ENCODE measurements around the gene ZNF536.
"Not testable (repeated sequence)": the region's sequence is repeated elsewhere in the genome, so short reads cannot be mapped to it uniquely, and the experiment has no call there.

ZNF536 gene

GRCh38 chr19:30448386-30449077 lies 76.3 kb downstream of the ZNF536 start:
- DNase-seq = no peak

DNA sequence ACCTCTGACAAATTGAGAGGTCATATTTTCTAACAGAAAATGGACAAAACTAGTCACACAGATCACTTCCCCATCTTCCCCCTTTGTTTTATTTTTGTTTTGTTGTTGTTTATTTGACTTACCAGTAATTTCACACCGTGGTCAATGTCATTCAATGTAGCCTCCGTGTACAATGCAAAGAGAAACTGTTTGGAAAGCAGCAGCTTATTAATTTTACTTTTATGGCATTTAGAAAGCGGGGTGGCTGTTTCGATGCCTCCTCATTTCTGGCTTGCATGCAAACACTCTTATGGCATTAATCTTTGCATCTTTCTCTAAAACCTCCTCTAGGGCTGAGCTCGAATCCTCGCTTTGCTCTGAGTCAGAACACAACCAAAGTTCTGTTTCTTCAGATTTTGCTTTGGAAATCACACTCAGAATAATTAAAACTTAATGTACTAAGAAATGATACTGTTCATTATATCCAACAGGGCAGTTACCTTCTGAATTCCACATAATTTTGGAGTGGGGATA lies 77.0 kb downstream of the ZNF536 start:
- no peak for DNase-seq

DNA sequence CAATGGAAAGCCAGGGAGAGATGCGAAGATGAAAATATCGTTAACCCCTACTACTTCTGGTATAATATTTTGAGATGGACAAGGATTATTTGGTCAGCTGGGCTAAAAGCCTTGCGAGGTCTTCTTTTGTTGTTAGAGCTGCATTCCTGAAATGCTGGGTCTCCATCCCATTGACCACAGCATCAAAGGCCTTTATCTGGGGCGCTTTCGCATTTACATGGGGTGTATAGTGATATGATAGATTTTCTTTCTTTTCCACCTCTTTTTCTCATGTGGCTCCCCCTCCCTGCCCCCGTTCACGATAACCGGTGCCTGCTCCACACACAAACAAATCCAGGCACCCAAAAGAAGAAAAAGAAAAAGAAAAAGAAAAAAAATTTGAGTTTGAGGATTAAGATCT lies 77.5 kb downstream of the ZNF536 start:
- no peak for DNase-seq

DNA sequence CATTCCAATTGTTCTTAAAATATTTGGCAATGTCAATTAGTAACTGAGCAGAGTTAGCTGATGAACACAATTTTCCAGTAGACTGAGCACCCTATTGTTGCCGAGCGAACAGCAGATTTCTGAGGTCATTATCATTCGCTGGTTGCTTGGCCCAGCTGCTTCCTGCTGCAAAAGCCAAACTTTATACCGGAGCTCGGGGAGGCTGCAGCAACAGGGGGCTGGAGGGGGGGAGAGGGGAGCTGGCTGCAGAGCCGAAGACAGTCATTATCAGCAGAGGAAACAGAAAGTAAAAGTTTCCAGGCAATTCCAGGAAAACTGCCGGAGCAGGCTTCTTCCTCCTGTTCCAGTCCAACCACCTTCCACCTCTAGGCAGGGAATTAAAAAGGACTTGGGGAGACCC lies 77.9 kb downstream of the ZNF536 start:
- no peak for DNase-seq

- DNase-seq = no peak
Observed at GRCh38 chr19:30450835-30451321, 78.7 kb downstream of the ZNF536 start.

DNA sequence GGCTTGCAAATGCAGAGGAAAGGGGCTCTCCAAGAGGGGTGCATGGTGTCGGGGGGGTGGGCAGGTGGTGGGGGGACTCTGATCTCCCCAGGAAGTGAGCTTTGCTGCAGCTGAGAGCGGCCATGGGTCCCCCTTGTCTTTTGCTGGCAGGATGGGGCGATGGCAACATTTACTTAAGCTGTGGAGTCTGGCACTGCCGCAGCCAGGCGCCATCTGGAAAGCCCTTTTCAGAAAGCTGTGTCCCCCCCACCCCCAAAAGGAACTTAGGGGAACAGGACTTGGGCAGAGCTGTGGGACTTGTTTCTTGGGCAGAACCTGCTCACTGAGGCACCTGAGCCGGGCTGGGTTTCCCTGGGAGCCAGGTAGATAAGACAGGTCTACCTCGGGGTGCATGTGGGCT lies 80.7 kb downstream of the ZNF536 start:
- DNase-seq = no peak

DNA sequence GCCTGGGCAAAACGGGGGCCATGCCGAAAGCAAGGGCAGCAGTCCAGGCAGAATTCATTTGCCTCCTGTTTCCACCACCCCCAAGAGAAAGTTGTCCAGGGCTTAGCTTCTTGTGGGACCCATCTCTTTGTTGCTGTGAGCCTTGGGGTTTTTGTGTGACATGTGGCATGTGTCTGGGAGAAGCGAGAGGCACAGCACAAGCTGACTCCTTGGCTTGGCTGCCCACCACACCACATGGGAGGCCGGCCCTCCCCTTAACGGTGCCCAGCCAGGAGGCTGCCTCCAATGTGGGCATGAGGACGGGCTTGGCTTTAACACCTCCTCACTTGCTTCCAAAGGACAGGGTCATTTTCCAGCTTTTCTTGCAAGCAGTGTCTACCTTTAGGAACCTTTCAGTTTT lies 81.6 kb downstream of the ZNF536 start:
- no peak for DNase-seq

DNA sequence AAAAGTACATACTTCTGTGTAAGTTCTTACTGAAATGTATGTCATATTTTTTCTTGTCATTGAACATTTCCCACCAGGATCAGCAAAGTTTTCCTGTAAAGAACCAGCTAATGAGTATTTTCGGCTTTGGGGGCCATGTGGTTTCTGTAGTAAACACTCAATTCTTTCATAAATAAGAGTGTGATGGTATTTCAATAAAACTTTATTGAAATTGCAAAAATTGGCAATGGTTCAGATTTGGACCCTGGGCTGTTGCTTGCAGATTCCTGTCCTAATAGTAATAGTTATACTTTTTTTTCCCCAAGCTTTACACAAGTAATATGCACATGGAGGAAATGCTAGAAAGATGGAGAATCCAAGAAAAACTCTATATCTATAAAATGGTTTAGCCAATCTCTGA lies 83.7 kb downstream of the ZNF536 start:
- DNase-seq = no peak

- no peak for DNase-seq
Observed at GRCh38 chr19:30457484-30457883, 85.3 kb downstream of the ZNF536 start.

DNA sequence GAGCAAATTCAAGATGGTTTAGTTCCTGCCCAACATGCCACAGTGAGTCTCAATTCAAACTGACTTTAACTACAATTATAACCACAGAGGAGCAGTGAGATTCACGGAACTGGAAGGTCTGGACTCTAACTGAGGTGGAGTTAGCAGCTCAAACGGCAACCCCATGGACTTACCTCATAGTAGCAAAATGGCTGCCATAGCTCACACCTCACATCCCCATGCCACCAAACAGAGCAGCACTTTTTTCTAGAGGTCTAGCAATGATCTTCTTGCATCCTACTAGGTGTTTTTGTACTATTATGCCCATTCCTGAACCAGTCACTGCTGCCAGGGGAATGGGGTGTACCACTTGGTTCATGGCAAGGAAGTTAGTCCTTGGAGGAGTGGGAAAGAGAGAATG lies 87.7 kb downstream of the ZNF536 start:
- no peak for DNase-seq

- no peak for DNase-seq
Observed at GRCh38 chr19:30464162-30464561, 92.0 kb downstream of the ZNF536 start.

DNA sequence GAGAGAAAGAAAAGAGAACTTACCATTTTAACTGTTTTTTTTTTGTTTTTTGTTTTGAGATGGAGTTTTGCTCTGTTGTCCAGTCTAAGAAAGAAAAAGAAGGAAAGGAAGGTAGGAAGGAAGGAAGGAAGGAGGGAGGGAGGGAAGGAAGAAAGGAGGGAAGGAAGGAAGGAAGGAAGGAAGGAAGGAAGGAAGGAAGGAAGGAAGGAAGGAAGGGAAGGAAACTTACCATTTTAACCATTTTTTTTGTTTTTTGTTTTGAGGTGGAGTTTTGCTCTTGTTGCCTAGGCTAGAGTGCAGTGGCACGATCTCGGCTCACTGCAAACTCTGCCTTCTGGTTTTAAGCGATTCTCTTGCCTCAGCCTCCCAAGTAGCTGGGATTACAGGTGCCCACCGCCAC lies 94.4 kb downstream of the ZNF536 start:
- DNase-seq = not testable (repeated sequence)

DNA sequence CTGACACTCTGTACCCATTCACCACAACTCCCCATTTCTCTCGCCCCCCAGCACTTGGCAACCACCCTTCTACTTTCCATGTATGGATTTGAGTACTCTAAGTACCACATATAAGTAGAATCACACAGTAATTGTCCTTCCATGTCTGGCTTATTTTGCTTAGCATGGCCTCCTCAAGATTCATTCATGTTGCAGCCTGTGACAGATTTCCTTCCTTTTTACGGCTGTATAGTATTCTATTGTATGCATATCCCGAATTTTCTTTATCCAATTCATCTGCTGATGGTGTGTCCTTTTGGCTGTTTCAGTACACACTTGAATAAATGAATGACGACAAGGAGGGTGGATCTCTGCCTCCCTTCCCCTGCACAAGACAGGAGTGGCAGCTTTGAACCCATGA lies 95.1 kb downstream of the ZNF536 start:
- DNase-seq = no peak

- DNase-seq = no peak
Observed at GRCh38 chr19:30469774-30470173, 97.6 kb downstream of the ZNF536 start.

GRCh38 chr19:30471441-30471840 lies 99.3 kb downstream of the ZNF536 start:
- DNase-seq = no peak

DNA sequence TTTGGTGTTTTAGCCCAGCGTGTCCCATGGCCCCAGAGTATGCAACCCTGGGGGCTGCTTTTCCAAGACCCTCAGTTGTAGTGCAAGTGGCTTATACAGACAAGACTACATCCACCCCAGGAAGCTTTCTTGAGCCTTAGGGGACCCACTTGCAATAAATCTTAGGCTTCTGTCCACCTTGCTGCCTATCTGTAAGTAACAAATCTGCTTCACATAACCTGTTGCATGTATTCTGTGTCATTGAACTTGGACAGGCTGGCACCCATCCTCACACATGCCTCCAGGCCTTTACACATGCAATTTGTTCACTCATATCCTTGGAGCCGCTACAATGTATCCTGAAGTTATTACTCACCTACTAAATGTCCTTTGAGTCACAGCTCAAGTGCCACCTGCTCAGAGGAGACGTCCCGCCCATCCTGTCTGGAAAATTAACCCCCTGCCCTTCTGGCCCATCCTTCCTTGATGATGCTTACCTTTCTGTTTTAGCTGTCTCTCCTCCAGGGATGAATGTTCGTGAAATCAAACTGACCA lies 101.2 kb downstream of the ZNF536 start:
- DNase-seq = no peak

GRCh38 chr19:30476997-30477396 lies 104.8 kb downstream of the ZNF536 start:
- DNase-seq = no peak

DNA sequence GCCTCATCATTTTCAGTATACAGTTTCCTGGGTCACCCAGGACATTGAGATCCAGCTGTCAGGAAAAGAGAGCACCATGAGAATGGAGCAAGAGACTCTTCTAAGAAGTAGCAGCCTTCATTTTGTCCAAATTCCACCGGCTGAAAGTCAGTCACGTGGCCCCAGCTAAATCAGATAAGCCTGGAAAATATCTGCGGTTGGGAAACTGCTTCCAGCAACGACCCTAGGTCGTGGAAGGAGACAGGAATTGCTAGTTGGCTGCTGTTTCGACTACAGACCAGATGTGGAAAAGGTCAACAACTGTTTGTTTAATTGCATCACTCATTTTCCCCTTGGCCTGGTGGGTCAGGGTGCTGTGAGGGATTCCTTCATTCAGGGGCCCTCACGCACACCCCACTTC lies 107.0 kb downstream of the ZNF536 start:
- DNase-seq = no peak

- DNase-seq = no peak
Observed at GRCh38 chr19:30480097-30480496, 107.9 kb downstream of the ZNF536 start.

GRCh38 chr19:30481063-30481462 lies 108.9 kb downstream of the ZNF536 start:
- DNase-seq = no peak

DNA sequence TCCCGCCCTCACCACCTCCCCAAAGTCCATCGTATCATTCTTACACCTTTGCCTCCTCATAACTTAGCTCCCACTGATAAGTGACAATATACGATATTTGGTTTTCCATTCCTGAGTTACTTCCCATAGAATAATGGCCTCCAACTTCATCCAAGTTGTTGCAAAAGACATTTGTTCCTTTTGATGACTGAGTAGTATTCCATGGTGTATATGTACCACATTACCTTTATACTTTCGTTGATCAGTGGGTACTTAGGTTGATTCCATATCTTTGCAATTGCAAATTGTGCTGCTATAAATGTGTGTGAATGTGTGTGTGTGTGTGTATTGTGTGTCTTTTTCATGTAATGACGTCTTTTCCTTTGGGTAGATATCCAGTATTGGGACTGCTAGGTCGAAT lies 109.6 kb downstream of the ZNF536 start:
- DNase-seq = no peak

DNA sequence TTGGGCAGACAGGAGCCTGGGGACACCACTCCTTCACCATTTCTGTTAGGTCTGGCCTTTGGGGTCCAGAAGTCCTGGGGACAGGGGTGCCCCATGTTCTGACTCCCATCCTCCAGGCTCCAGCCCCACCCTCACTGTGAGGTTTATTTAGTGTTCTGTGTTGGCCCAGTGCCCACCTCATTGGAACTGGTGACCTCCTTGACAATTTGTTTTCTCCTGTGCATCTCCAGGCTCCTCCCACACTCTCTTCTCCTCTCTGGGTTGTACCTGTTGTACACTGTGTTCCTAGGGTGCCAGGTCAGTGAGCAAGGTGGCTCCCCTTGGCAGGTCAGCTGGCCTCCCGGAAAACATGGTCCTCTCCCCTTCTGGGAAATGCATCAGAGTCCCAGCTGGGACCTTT lies 110.8 kb downstream of the ZNF536 start:
- DNase-seq = no peak

DNA sequence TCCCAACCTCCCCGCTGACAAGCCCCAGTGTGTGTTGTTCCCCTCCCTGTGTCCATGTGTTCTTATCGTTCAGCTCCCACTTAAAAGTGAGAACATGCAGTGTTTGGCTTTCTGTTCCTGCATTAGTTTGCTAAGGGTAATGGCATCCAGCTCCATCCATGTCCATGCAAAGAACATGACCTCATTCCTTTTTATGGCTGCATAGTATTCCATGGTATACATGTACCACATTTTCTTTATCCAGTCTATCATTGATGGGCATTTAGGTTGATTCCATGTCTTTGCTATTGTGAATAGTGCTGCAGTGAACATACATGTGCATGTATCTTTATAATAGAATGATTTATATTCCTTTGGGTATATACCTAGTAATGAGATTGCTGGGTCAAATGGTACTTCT lies 114.1 kb downstream of the ZNF536 start:
- DNase-seq = not testable (repeated sequence)

DNA sequence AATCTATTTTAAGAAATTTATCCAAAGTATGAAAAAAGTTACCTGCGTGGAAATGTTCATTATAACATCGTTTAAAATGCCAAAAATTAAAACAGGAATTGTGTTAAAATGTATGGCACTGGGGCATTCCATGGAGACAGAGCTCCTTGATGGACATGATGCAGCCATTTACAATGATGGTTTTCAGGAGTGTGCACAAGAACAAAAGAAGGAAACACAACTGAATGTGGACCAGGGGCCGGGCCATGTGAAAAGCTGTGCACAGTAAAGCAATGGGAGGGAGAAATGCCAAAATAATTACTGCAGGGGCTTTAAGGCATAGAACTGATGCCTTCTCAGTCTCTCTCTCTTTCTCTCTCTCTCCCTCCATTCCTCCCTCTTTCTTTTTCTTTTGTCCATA lies 115.0 kb downstream of the ZNF536 start:
- no peak for DNase-seq

- DNase-seq = no peak
Observed at GRCh38 chr19:30488191-30488590, 116.0 kb downstream of the ZNF536 start.
